GM13977 (cell line): ENCODE results near the gene PLD4.

ENCODE experiments used
- DNase-seq: peaks from one replicate; pipeline ENCODE4 v3.0.0; 2012; ENCODE audit warnings: low spot score
- CTCF ChIP-seq: IDR thresholded peaks from 2 replicates; pipeline ENCODE4 v1.5.1; 2012; ENCODE audit warnings: mild to moderate bottlenecking, control low read depth; ENCODE audit not compliant: insufficient read depth; ENCODE audit errors: extremely low read depth, missing control alignments
- in situ Hi-C: fragments of 300-500 bp; cut with MboI; formaldehyde crosslinking; loops from one replicate; pipeline ENCODE4 v1.12.0; 2022; ENCODE audit warnings: low sequenced_read_pairs, low pct_unique_long_range_greater_than_20kb, mixed read lengths, inconsistent platforms; ENCODE audit not compliant: unreplicated experiment

The PLD4 gene

GRCh38 chr14:104966981-104967385 is 42.3 kb downstream of the PLD4 start:
- no peak for DNase-seq
- TF ChIP-seq CTCF, result no peak
- in situ Hi-C loops, result no loop called here

- TF ChIP-seq CTCF, result no peak
- in situ Hi-C loops, result no loop called here
- DNase-seq, result no peak
These were observed 42.9 kb downstream of the PLD4 start for GRCh38 chr14:104967386-104968152.

DNA sequence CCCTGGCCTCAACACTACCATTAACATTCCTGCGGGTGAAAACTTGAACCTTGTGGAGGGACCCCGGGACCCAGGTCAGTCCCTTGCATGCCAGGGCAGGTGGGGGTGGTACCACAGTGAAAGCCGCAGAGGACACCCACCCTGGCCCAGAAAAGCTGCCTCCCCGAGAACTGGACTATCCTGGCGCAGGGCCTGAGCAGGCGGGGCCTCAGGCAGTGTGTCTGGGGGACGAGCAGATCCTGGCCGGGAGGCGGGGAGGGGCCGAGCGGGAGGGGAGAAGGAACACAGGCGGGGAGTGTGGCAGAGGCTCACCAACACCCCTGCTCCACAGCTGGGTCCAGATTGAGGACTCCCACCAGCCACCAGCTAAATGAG is 43.5 kb downstream of the PLD4 start:
- in situ Hi-C loops, result no loop called here
- no peak for DNase-seq
- TF ChIP-seq CTCF, result no peak

DNA sequence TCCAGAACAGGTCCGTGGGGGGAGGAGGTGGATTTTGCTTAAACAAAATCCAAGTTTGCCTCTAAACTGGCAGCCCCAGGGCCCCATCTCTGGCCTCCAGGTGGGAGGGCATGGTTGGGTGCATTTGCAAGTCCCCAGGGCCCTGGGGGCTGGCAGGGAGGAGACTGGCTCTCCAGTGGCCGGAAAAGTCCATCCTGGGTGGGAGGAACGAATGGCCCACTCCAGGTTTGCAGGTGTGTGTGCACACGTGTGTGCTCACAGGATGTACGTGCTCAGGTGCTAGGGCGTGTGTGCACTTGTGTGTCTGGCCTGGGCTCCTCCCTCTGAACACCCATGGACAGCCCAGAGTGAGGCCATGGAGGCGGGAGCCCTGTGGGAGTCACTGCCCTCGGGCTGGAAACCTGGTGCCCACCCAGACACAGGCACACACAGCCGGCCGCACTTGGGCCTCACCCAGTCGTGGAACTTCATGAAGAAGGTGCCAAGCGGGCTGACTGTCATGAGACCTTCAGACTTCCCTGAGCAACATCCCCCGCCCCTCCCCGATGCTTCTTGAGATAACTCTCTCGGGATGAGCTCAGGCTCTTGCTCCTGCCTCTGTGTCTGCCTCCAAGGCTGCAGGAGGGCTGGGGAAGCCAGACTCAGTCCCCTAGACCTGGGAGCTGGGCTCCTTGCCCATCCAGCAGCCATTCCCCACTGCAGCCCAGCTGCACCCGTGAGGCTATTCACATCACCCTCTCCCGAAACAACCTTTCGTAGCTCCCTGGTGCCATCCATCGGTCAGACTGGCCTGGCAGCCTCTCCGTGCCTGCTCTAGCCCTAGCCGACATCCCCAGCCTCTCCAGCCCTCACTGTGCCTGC is 44.1 kb downstream of the PLD4 start:
- no peak for TF ChIP-seq CTCF
- in situ Hi-C loops, result no loop called here
- DNase-seq, result no peak

DNA sequence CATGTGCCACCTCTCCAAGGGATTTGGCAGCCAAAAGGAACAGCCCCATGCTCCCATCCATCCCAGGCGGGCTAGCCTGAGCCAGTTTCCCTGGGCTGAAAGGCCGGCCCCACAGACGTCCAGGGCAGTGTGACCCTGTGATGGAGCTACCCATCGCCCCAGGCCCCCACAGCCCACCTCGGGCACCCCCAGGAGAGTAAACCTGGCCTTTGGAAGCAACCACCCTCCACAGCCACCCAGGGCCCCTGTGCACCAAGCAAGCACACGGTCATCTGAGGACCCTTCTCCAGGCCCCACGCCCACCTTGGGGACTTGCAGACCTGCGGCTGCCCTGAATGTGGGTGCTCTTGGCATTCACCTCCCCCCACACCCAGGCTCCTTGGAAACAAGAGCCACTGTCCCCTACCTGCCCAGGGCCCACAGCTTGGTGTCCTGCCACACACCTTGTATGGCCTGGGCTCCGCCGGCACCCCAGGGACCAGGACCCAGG is 45.1 kb downstream of the PLD4 start:
- DNase-seq, result no peak
- no peak for TF ChIP-seq CTCF
- in situ Hi-C loops, result no loop called here

GRCh38 chr14:104970231-104971068 is 45.8 kb downstream of the PLD4 start:
- in situ Hi-C loops, result no loop called here
- no peak for TF ChIP-seq CTCF
- DNase-seq, result no peak
